GM12891 (cell line): ENCODE measurements around the gene COL21A1.

Experiments
- DNase-seq: peaks from one replicate; pipeline ENCODE4 v3.0.0; 2011; ENCODE audit warnings: low spot score; ENCODE audit not compliant: insufficient read length
- FAIRE-seq: peaks from 2 replicates; lab custom pipeline; 2011; peaks lifted over from hg19 to GRCh38; lab: Jason Lieb, UNC
- PAX5 ChIP-seq: IDR thresholded peaks from 2 replicates; pipeline ENCODE4 v1.6.1; 2011; ENCODE audit warnings: low read length, moderate library complexity, mild to moderate bottlenecking; ENCODE audit not compliant: insufficient read depth, severe bottlenecking
- POLR2A ChIP-seq: IDR thresholded peaks from 2 replicates; pipeline ENCODE4 v1.6.1; 2011; ENCODE audit warnings: low read depth, low read length, control low read depth
- POLR2AphosphoS5 ChIP-seq: IDR thresholded peaks from 2 replicates; pipeline ENCODE4 v1.6.1; 2011; ENCODE audit warnings: low read depth, low read length, control low read depth
- POU2F2 ChIP-seq: IDR thresholded peaks from 2 replicates; pipeline ENCODE4 v1.6.1; 2011; ENCODE audit warnings: low read depth, mild to moderate bottlenecking, control low read depth, low read length, moderate library complexity
- SPI1 ChIP-seq: IDR thresholded peaks from 2 replicates; pipeline ENCODE4 v1.6.1; 2011; ENCODE audit warnings: low read depth, low read length, control low read depth
- TAF1 ChIP-seq: IDR thresholded peaks from 2 replicates; pipeline ENCODE4 v1.6.1; 2011; ENCODE audit warnings: low read depth, low read length, control low read depth

The COL21A1 gene

GRCh38 chr6:56093776-56094175 lies 153.6 kb downstream of the COL21A1 start:
- FAIRE-seq (no peak), DNase-seq (no peak)
- TF ChIP-seq POLR2AphosphoS5 (no peak), PAX5 (no peak)

- no peak for DNase-seq
- FAIRE-seq: no peak
- TF ChIP-seq POU2F2 (no peak), POLR2A (no peak), TAF1 (no peak), SPI1 (no peak), POLR2AphosphoS5 (no peak), PAX5 (no peak)
Measured at GRCh38 chr6:56091159-56091869, 156.1 kb downstream of the COL21A1 start.

DNA sequence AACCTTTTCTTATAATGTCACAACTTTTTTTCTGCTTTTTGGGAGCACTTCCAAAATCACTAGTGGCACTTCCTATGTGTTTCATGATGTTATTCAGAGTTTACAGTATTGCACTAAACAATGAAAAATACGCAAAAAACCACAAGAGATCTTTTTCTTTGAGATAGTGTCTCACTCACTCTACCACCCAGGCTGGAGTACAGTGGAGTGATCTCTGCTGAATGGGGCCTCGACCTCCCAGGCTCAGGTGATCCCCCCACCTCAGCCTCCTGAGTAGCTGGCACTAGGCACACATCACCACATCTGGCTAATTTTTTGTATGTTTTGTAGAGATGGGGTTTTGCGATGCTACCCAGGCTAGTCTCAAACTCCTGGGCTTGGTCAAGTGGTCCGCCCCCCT lies 158.7 kb downstream of the COL21A1 start:
- no peak for FAIRE-seq
- no peak for TF ChIP-seq TAF1
- no peak for TF ChIP-seq SPI1
- TF ChIP-seq POLR2A: no peak
- TF ChIP-seq POLR2AphosphoS5: no peak
- no peak for TF ChIP-seq POU2F2
- TF ChIP-seq PAX5: no peak
- DNase-seq: no peak

DNA sequence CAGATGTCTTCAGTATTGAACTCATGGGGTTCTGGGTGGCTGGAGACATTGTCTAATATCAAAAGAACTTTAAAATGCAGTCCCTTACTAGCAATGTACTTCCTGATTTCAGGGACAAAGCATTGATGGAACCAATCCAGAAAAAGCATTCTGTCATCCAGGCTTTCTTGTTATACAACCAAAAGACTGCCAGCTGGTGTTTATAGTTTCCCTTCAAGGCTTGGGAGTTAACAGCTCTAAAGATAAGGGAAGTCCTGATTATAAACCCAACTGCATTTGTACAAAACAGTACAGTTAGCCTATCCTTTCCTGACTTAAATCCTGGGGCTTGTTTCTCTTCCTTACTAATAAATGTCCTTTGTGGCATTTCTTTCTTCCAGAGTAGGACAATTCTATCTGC lies 160.0 kb downstream of the COL21A1 start:
- DNase-seq (no peak), FAIRE-seq (no peak)
- TF ChIP-seq POLR2A (no peak), POU2F2 (no peak), PAX5 (no peak), SPI1 (no peak)

DNA sequence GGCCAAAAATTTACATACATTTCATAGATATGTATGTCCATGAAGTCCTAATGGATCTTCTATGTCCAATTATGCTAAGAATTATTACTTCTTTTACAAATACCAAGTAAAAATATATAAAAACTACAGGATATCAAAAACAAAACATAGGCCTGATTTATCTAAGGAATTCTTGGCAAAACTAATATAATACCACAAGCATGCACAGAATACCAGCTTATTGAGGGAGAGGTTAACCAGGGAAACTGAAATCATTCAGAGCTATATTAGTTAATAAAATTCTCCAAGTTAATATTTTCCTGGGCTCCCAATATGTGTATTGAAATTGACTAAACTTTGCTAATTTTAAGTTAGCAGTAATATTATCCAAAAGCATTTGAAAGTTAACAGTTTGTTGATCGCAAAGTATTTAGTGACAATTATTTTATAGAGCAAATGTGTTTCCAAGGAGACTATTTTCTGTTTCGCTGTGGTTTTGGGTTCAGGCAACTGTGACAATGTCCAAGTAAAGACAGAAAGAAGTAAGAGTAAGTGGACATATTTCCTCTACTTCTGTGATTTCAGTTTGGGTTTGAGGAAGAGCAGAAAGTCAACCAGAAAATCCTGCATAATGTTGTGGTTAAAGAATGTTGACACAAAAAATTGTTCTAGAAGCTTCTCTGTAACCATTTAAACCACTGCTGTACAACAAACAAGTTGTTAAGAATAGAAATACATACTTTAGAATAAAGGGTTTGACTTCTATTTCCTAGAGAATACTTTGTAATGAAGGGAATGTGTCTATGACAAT lies 167.4 kb downstream of the COL21A1 start:
- FAIRE-seq: no peak
- no peak for DNase-seq
- TF ChIP-seq SPI1: no peak
- TF ChIP-seq PAX5: no peak
- no peak for TF ChIP-seq POLR2A
- no peak for TF ChIP-seq POLR2AphosphoS5
- no peak for TF ChIP-seq TAF1
- no peak for TF ChIP-seq POU2F2

DNA sequence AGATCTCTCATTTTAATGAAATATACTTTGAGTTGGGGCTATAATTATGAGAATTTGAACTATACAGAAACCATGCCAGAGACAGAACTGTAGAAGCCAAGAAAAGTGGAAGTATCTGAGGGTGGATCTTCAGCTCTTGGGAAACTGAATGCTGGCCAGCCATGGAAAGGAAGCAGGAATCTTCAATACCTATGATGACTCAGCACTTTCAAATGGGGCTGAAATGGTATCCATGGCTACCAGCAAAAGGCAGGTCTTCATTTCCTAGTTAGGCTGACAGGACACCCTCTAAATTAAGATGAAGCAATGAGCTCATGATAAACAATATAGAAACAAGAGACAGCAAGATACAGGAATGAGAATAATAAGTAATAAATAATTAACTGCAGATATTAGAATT lies 171.3 kb downstream of the COL21A1 start:
- no peak for DNase-seq
- no peak for FAIRE-seq
- TF ChIP-seq POLR2AphosphoS5 (no peak), TAF1 (no peak), POU2F2 (no peak), PAX5 (no peak), POLR2A (no peak), SPI1 (no peak)

- DNase-seq (no peak), FAIRE-seq (no peak)
- no peak for TF ChIP-seq POLR2AphosphoS5
- TF ChIP-seq PAX5: no peak
Measured at GRCh38 chr6:56073761-56074160, 173.6 kb downstream of the COL21A1 start.

- FAIRE-seq (no peak), DNase-seq (no peak)
- no peak for TF ChIP-seq POU2F2
- TF ChIP-seq PAX5: no peak
- TF ChIP-seq POLR2A: no peak
- TF ChIP-seq POLR2AphosphoS5: no peak
- no peak for TF ChIP-seq TAF1
- TF ChIP-seq SPI1: no peak
Measured at GRCh38 chr6:56073315-56073714, 174.1 kb downstream of the COL21A1 start.

DNA sequence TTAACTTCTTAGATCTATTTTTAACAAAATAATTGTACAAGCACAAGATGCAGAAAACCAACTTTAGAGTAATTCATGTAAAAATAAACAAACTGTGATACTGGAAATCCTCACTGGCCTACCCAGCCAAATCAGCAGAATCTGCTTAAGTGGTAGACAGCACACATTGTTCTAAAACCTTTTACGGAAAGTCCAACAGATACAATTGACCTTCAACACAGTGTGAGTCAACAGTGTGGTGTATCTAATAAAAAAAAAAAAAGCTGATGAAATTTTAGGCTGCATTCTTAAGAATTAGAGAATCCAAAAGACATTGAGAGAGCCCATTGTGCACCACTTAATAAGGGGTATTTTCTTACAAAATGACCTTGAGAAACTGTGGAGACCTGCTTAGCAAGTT lies 174.5 kb downstream of the COL21A1 start:
- FAIRE-seq: no peak
- DNase-seq: no peak
- no peak for TF ChIP-seq SPI1
- no peak for TF ChIP-seq PAX5
- no peak for TF ChIP-seq POLR2AphosphoS5
- no peak for TF ChIP-seq TAF1
- TF ChIP-seq POU2F2: no peak
- no peak for TF ChIP-seq POLR2A

- DNase-seq: no peak
- no peak for TF ChIP-seq POU2F2
- TF ChIP-seq POLR2A: no peak
- TF ChIP-seq SPI1: no peak
- TF ChIP-seq TAF1: no peak
- TF ChIP-seq POLR2AphosphoS5: no peak
- no peak for TF ChIP-seq PAX5
- FAIRE-seq: no peak
Measured at GRCh38 chr6:56065408-56065807, 182.0 kb downstream of the COL21A1 start.
